IMR-90 (cell line): ENCODE data around the gene FAXDC2. TPM values are rescaled to one million over a fixed set of nuclear protein-coding genes. Genes with fewer than 3 reads are reported as not detected.

Experiments used
- ATAC-seq: fragments of 200-7000 bp; cut with Tn5 transposase; 2 replicates; pipeline ENCODE4 v1.9.1; 2020; ENCODE audit warnings: low read depth, mild to moderate bottlenecking, moderate library complexity
- BruUV-seq: library from RNA; stranded (reverse); fragments of 400-500 nt; replicated peaks from 2 replicates; lab custom pipeline; 2021; lab: Mats Ljungman, UMichigan
- CTCF ChIA-PET: fragments of 300-600 bp; formaldehyde crosslinking; extraction: SDS; loops from one replicate; lab custom pipeline; 2021; ENCODE audit warnings: antibody characterized with exemption; lab: Yijun Ruan, JAX
- POLR2A ChIA-PET: fragments of 300-600 bp; sonication (Branson Sonifier 250); formaldehyde crosslinking; loops from one replicate; lab custom pipeline; 2022; ENCODE audit warnings: antibody characterized with exemption; ENCODE audit not compliant: unreplicated experiment; lab: Charles Lee
- DNase-seq: peaks from one replicate; pipeline ENCODE4 v3.0.0; 2013
- H2AFZ ChIP-seq: replicated peaks from 2 replicates; pipeline ENCODE3; 2013; ENCODE audit warnings: low read length, mild to moderate bottlenecking; ENCODE audit not compliant: poor library complexity
- H2AK5ac ChIP-seq: 2 replicates; pipeline ENCODE4 v1.6.1; 2013; ENCODE audit warnings: low read depth, low read length, inconsistent platforms
- H2AK9ac ChIP-seq: replicated peaks from 2 replicates; pipeline ENCODE3; 2013; ENCODE audit warnings: mild to moderate bottlenecking, low read depth, low read length, moderate library complexity; ENCODE audit not compliant: poor library complexity
- H2BK120ac ChIP-seq: 2 replicates; pipeline ENCODE4 v1.6.1; 2013; ENCODE audit warnings: low read depth, low read length, inconsistent platforms
- H2BK15ac ChIP-seq: 3 replicates; pipeline ENCODE4 v1.6.1; 2013; ENCODE audit warnings: low read depth, low read length, inconsistent platforms
- H2BK20ac ChIP-seq: 2 replicates; pipeline ENCODE4 v1.6.1; 2013; ENCODE audit warnings: low read depth, mild to moderate bottlenecking, inconsistent platforms, low read length, moderate library complexity
- H2BK5ac ChIP-seq: 2 replicates; pipeline ENCODE4 v1.6.1; 2013; ENCODE audit warnings: mild to moderate bottlenecking, low read depth, low read length, inconsistent platforms; ENCODE audit not compliant: poor library complexity, severe bottlenecking
- H3K14ac ChIP-seq: replicated peaks from 2 replicates; pipeline ENCODE4 v1.6.1; 2013; ENCODE audit warnings: low read depth, low read length, inconsistent platforms
- H3K18ac ChIP-seq: 2 replicates; pipeline ENCODE4 v1.6.1; 2013; ENCODE audit warnings: low read depth, low read length, control low read depth
- H3K23ac ChIP-seq: 2 replicates; pipeline ENCODE4 v1.6.1; 2013; ENCODE audit warnings: low read depth, low read length, inconsistent platforms
- H3K27ac ChIP-seq: 2 replicates; pipeline ENCODE4 v1.5.1; 2013; ENCODE audit warnings: mild to moderate bottlenecking, control low read depth, low read length; ENCODE audit not compliant: insufficient read depth
- H3K27me3 ChIP-seq: 2 replicates; pipeline ENCODE4 v1.6.1; 2013; ENCODE audit warnings: low read length; ENCODE audit not compliant: control insufficient read depth, insufficient read depth
- H3K36me3 ChIP-seq: 2 replicates; pipeline ENCODE4 v1.6.1; 2013; ENCODE audit warnings: low read length, mixed read lengths; ENCODE audit not compliant: control insufficient read depth, insufficient read depth
- H3K4ac ChIP-seq: 2 replicates; pipeline ENCODE4 v1.6.1; 2013; ENCODE audit warnings: low read depth, low read length, inconsistent platforms
- H3K4me1 ChIP-seq: 2 replicates; pipeline ENCODE4 v1.6.1; 2013; ENCODE audit warnings: low read length, mixed read lengths; ENCODE audit not compliant: control insufficient read depth, insufficient read depth
- H3K4me2 ChIP-seq: 2 replicates; pipeline ENCODE4 v1.6.1; 2013; ENCODE audit warnings: low read depth, mild to moderate bottlenecking, control low read depth, low read length, moderate library complexity
- H3K4me3 ChIP-seq: 2 replicates; pipeline ENCODE4 v1.5.1; 2013; ENCODE audit warnings: low read depth, mild to moderate bottlenecking, control low read depth, low read length, moderate library complexity; ENCODE audit not compliant: insufficient read depth
- H3K56ac ChIP-seq: 2 replicates; pipeline ENCODE4 v1.6.1; 2013; ENCODE audit warnings: low read length, inconsistent platforms; ENCODE audit not compliant: insufficient read depth; ENCODE audit errors: extremely low read depth
- H3K79me1 ChIP-seq, 2 experiments: 2 replicates each; pipeline ENCODE4 v1.6.1; 2013; ENCODE audit warnings: low read length in 2 of 2, inconsistent platforms in 1 of 2, low read depth in 1 of 2
- H3K9ac ChIP-seq: 2 replicates; pipeline ENCODE4 v1.6.1; 2013; ENCODE audit warnings: low read depth, low read length, control low read depth
- H3K9me1 ChIP-seq: 2 replicates; pipeline ENCODE4 v1.6.1; 2013; ENCODE audit warnings: low read length, inconsistent platforms; ENCODE audit not compliant: insufficient read depth
- H3K9me3 ChIP-seq: 2 replicates; pipeline ENCODE4 v1.6.1; 2013; ENCODE audit warnings: low read length; ENCODE audit not compliant: control insufficient read depth, insufficient read depth
- H4K20me1 ChIP-seq: 2 replicates; pipeline ENCODE4 v1.6.1; 2013; ENCODE audit warnings: low read length, inconsistent platforms; ENCODE audit not compliant: insufficient read depth
- H4K5ac ChIP-seq: 2 replicates; pipeline ENCODE4 v1.6.1; 2013; ENCODE audit warnings: mild to moderate bottlenecking, low read depth, low read length, control low read depth
- H4K8ac ChIP-seq, 2 experiments: 2 replicates each; pipeline ENCODE4 v1.6.1; 2013; ENCODE audit warnings: low read depth in 2 of 2, low read length in 2 of 2, control low read depth in 1 of 2, inconsistent platforms in 1 of 2
- H4K91ac ChIP-seq: 2 replicates; pipeline ENCODE4 v1.6.1; 2013; ENCODE audit warnings: low read depth, low read length, inconsistent platforms; ENCODE audit not compliant: insufficient read depth
- BHLHE40 ChIP-seq: fragments of 150-350 bp; IDR thresholded peaks from 2 replicates; pipeline ENCODE4 v1.6.1; 2016; ENCODE audit warnings: mild to moderate bottlenecking, low read depth, low read length
- CHD1 ChIP-seq: IDR thresholded peaks from 2 replicates; pipeline ENCODE4 v1.6.1; 2012; ENCODE audit warnings: low read depth, low read length, improper control_type of control experiment
- NFE2L2 ChIP-seq: fragments of 150-350 bp; IDR thresholded peaks from 2 replicates; pipeline ENCODE4 v1.6.1; 2016; ENCODE audit warnings: low read depth, mild to moderate bottlenecking, low read length
- WGBS, 2 experiments: methylation state at CpG; one replicate each; pipeline versions ENCODE4 v1.1.5 to v1.1.7; 2013; ENCODE audit warnings: missing lambda C conversion rate in 2 of 2; ENCODE audit not compliant: insufficient read length in 1 of 2; ENCODE audit errors: extremely low coverage in 2 of 2; 5-methylcytosine and 5-hydroxymethylcytosine counted together
- dilution Hi-C: fragments of 300-500 bp; cut with HindIII; formaldehyde crosslinking; loops from one replicate; pipeline ENCODE4 v1.14.3; 2018; ENCODE audit warnings: low sequenced_read_pairs; ENCODE audit not compliant: unreplicated experiment
- in situ Hi-C: fragments of 300-500 bp; cut with MboI; formaldehyde crosslinking; loops from 3 replicates; pipeline ENCODE4 v1.14.3; 2019; ENCODE audit warnings: low sequenced_read_pairs, inconsistent platforms, mixed read lengths
- intact Hi-C: fragments of 100-400 bp; cut with micrococcal nuclease; formaldehyde crosslinking; loops from 2 replicates; pipeline ENCODE4 v1.10.0; 2022
- polyA plus RNA-seq, 3 experiments: library from polyadenylated mRNA; depleted of rRNA; stranded (reverse); fragments of >200 nt; gene quantifications; 2 replicates each; pipeline ENCODE4 v1.2.3, GENCODE V29; 2012; ENCODE audit warnings: low replicate concordance in 1 of 3
- total RNA-seq: library from RNA; depleted of rRNA; stranded (reverse); fragments of >200 nt; gene quantifications from 2 replicates; pipeline ENCODE4 v1.2.3, GENCODE V29; 2012
- TF ChIP-seq, protein P1 (sequence below): fragments of 150-350 bp; IDR thresholded peaks from 2 replicates; pipeline ENCODE4 v1.6.1; 2017; ENCODE audit warnings: mild to moderate bottlenecking, antibody characterized with exemption, low read length, low read depth

FAXDC2 gene
- total and polyA plus RNA-seq, 2 of the 4 experiments (the other 2 are of a cell fraction), result 4.3 to 8.9 TPM

DNA sequence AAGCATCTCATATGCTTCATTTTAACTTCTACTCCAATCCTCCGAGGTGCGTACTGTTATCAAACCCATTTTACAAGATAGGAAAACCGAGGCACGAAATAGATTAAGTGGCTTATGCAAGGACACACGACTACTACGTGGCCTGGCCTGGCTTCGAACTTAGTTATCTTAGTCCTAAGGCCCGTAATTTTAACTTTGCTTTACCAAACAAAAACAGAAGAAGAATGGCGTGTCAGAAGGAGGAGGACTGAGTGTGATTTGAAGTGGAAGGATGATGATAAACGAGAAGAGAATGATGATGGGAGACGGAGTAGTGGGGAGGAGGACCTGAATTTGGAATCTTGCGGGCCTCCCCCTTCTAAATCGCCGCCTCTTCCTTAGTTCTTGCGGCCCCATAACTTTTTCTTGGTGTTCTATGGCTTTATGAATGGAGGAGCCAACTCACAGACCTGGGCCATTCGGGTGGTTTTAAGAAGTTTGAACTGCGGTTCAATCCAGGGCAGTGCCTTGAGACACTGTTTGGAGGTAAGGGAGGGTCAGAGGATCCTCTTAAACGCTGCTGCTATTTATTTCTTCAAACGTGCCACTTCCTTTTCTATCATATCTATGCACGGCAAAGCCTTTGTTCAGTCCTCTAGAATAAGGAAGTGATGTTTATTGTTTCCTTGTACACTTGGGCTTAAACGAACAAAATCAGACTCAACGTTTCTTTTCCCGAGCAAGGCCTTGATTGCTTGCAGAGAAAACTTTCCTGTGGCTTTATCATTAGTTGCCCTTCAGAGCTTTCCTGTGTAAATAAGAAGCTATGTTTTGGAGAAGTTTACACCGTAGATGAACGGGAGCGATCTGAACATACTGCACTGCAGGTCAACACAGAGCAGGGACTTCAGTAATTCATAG, 8.8 kb upstream of the FAXDC2 start:
- in situ Hi-C loops, result no loop called here
- CTCF ChIA-PET, result no interaction called here

More for the DNA sequence above, 8.8 kb upstream of the FAXDC2 start:
- peak overlapping the region; percentile 55 for H3K56ac ChIP-seq
- peak overlapping the region; percentile 13 for H2AK9ac ChIP-seq
- no peak overlapping the region for H2BK20ac ChIP-seq
- peak overlapping the region; percentile 59 for H3K4ac ChIP-seq
- H3K36me3 ChIP-seq, result peaks cover 4% of the 10 kb centered on the region
- no peaks in the 10 kb centered on the region for H3K9me1 ChIP-seq
- peak overlapping the region; percentile 85 for H3K4me2 ChIP-seq
- H2AK5ac ChIP-seq, result peak overlapping the region; percentile 65; the same call in 1 of the 2 replicates
- peaks cover 15% of the 10 kb centered on the region for H4K20me1 ChIP-seq
- TF ChIP-seq NFE2L2 (no peak), CHD1 (0 out of 2 replicates have a peak, but pooled peaks have one; percentile 3), BHLHE40 (no peak)
- TF ChIP-seq, protein P1, sequence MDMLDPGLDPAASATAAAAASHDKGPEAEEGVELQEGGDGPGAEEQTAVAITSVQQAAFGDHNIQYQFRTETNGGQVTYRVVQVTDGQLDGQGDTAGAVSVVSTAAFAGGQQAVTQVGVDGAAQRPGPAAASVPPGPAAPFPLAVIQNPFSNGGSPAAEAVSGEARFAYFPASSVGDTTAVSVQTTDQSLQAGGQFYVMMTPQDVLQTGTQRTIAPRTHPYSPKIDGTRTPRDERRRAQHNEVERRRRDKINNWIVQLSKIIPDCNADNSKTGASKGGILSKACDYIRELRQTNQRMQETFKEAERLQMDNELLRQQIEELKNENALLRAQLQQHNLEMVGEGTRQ, result no peak
- H2AFZ ChIP-seq, result no peak overlapping the region
- peak overlapping the region; percentile 23 for H4K5ac ChIP-seq
- 0% methylated on average over 3 of the region's 26 CpGs; no CpG with 5 or more reads in 1 of the 2 experiments for WGBS, 2 experiments
- no peak for ATAC-seq
- H3K79me1 ChIP-seq, result peaks cover 4 to 29% of the 10 kb centered on the region in 2 experiments
- POLR2A ChIA-PET, result no interaction called here
- no peaks in the 10 kb centered on the region for H3K27me3 ChIP-seq
- H3K4me1 ChIP-seq, result peaks cover 1% of the 10 kb centered on the region; the same call in 1 of the 2 replicates
- peak overlapping the region; percentile 36 to 69 for H4K8ac ChIP-seq
- H2BK120ac ChIP-seq, result no peak overlapping the region
- peak overlapping the region; percentile 74 for H2BK5ac ChIP-seq
- peak overlapping the region; percentile 38; the same call in 1 of the 2 replicates for H3K18ac ChIP-seq
- peak overlapping the region; percentile 82 for H3K27ac ChIP-seq
- peak overlapping the region; percentile 77 for H3K23ac ChIP-seq
- peak overlapping the region; percentile 41; the same call in 1 of the 2 replicates for H4K91ac ChIP-seq
- DNase-seq, result no peak
- no peaks in the 10 kb centered on the region for H3K9me3 ChIP-seq
- H3K14ac ChIP-seq, result peak overlapping the region; percentile 77
- intact Hi-C loops (loop anchor here (5.0 kb wide), 2 partner anchors 78 to 667 kb away; partner anchors contain the start of genes GALNT10 and GEMIN5), dilution Hi-C loops (no loop called here)
- no TSS peak for BruUV-seq
- no peak overlapping the region for H2BK15ac ChIP-seq
- peak overlapping the region; percentile 61 for H3K4me3 ChIP-seq
- H3K9ac ChIP-seq, result peak overlapping the region; percentile 94
